SK-N-SH treated with all-trans-retinoic acid at 6 μM for 48 hours (cell line): ENCODE measurements around the gene COX17.

Experiments
- ATAC-seq: fragments of 200-7000 bp; cut with Tn5 transposase; 3 replicates; pipeline ENCODE4 v1.9.1; 2020; ENCODE audit warnings: mild to moderate bottlenecking, moderate library complexity
- ARNTL ChIP-seq: fragments of 450-650 bp; formaldehyde crosslinking; IDR thresholded peaks from 2 replicates; pipeline ENCODE4 v1.5.0; 2020; ENCODE audit warnings: low read depth, mild to moderate bottlenecking, moderate library complexity, borderline replicate concordance
- BACH2 ChIP-seq: fragments of 250-450 bp; sonication (Bioruptor Pico); IDR thresholded peaks from 2 replicates; pipeline ENCODE4 v1.9.0; 2021; ENCODE audit warnings: mild to moderate bottlenecking, borderline replicate concordance
- CSDC2 ChIP-seq: fragments of 250-450 bp; sonication (Bioruptor Pico); IDR thresholded peaks from 2 replicates; pipeline ENCODE4 v1.5.0; 2020; ENCODE audit warnings: mild to moderate bottlenecking, moderate library complexity
- CSRNP3 ChIP-seq: fragments of 250-450 bp; sonication (Bioruptor Pico); IDR thresholded peaks from 2 replicates; pipeline ENCODE4 v1.5.1; 2021; ENCODE audit warnings: mild to moderate bottlenecking, moderate library complexity
- ESRRG ChIP-seq: fragments of 250-450 bp; sonication (Bioruptor Pico); IDR thresholded peaks from 2 replicates; pipeline ENCODE4 v1.6.1; 2021; ENCODE audit warnings: mild to moderate bottlenecking
- GLIS3 ChIP-seq: fragments of 250-450 bp; sonication (Bioruptor Pico); IDR thresholded peaks from 2 replicates; pipeline ENCODE4 v1.5.0; 2020; ENCODE audit warnings: mild to moderate bottlenecking, moderate library complexity
- ISL1 ChIP-seq: fragments of 250-450 bp; sonication (Bioruptor Pico); IDR thresholded peaks from 2 replicates; pipeline ENCODE4 v2.1.2; 2022; ENCODE audit warnings: mild to moderate bottlenecking, moderate library complexity
- OSR1 ChIP-seq: fragments of 250-450 bp; sonication (Bioruptor Pico); IDR thresholded peaks from 2 replicates; pipeline ENCODE4 v1.8.0; 2022; ENCODE audit warnings: moderate library complexity, mild to moderate bottlenecking, inconsistent platforms
- PPARA ChIP-seq: fragments of 250-450 bp; sonication (Bioruptor Pico); IDR thresholded peaks from 2 replicates; pipeline ENCODE4 v1.5.0; 2020; ENCODE audit warnings: mild to moderate bottlenecking, borderline replicate concordance
- RARB ChIP-seq: fragments of 250-450 bp; sonication (Bioruptor Pico); IDR thresholded peaks from 2 replicates; pipeline ENCODE4 v1.8.0; 2021; ENCODE audit warnings: mild to moderate bottlenecking, moderate library complexity
- SNAI2 ChIP-seq: fragments of 250-450 bp; sonication (Bioruptor Pico); IDR thresholded peaks from 2 replicates; pipeline ENCODE4 v1.5.0; 2020; ENCODE audit warnings: mild to moderate bottlenecking, moderate library complexity
- TCF4 ChIP-seq: fragments of 250-450 bp; sonication (Bioruptor Pico); IDR thresholded peaks from 2 replicates; pipeline ENCODE4 v1.8.0; 2021; ENCODE audit warnings: mild to moderate bottlenecking, moderate library complexity, borderline replicate concordance
- TOX ChIP-seq: fragments of 250-450 bp; sonication (Bioruptor Pico); IDR thresholded peaks from 2 replicates; pipeline ENCODE4 v1.8.0; 2021; ENCODE audit warnings: mild to moderate bottlenecking, moderate library complexity, borderline replicate concordance
- TSHZ2 ChIP-seq: fragments of 250-450 bp; sonication (Bioruptor Pico); IDR thresholded peaks from 2 replicates; pipeline ENCODE4 v1.5.0; 2020; ENCODE audit warnings: mild to moderate bottlenecking, moderate library complexity
- ZFP30 ChIP-seq: fragments of 450-650 bp; formaldehyde crosslinking; IDR thresholded peaks from 2 replicates; pipeline ENCODE4 v1.5.0; 2022; ENCODE audit warnings: mild to moderate bottlenecking, moderate library complexity
- ZNF565 ChIP-seq: fragments of 450-650 bp; formaldehyde crosslinking; conservative IDR thresholded peaks from 2 replicates; pipeline ENCODE4 v1.5.0; 2020; ENCODE audit warnings: low read depth, mild to moderate bottlenecking, moderate library complexity
- ZNF70 ChIP-seq: fragments of 450-650 bp; formaldehyde crosslinking; IDR thresholded peaks from 2 replicates; pipeline ENCODE4 v1.5.0; 2020; ENCODE audit warnings: mild to moderate bottlenecking, moderate library complexity
- ZNF8 ChIP-seq: fragments of 450-650 bp; formaldehyde crosslinking; IDR thresholded peaks from 2 replicates; pipeline ENCODE4 v1.5.0; 2020; ENCODE audit warnings: mild to moderate bottlenecking, moderate library complexity
- TF ChIP-seq, protein P1 (sequence below): fragments of 250-450 bp; sonication (Bioruptor Pico); IDR thresholded peaks from 2 replicates; pipeline ENCODE4 v1.8.0; 2021; ENCODE audit warnings: low read depth, mild to moderate bottlenecking, moderate library complexity, borderline replicate concordance
- TF ChIP-seq, protein P2 (sequence below): fragments of 250-450 bp; sonication (Bioruptor Pico); IDR thresholded peaks from 2 replicates; pipeline ENCODE4 v1.5.1; 2020; ENCODE audit warnings: low read depth, mild to moderate bottlenecking, moderate library complexity

The COX17 gene

DNA sequence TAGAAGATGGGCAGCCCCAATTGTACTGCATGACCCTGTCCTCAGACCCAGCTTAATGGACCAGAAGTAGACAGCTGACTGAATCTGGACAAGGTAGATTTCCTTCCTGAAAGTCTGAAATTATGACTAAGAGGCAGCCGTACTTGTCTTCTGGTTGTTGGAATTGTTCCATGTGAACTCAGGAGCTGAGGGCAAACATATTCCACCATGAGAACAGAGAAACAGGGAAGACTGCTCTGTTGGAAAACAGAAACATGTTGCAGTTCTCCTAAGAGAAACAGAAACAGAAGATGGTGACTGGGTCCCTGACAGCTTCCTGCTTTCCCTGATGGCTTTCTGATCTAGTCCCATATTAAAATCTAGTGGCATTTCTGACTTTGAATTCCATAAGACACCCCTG is 41.0 kb downstream of the COX17 start (continued):
- TF ChIP-seq CSRNP3 (CRISPR knock-in tag) (no peak), ZNF8 (CRISPR knock-in tag) (no peak)

DNA sequence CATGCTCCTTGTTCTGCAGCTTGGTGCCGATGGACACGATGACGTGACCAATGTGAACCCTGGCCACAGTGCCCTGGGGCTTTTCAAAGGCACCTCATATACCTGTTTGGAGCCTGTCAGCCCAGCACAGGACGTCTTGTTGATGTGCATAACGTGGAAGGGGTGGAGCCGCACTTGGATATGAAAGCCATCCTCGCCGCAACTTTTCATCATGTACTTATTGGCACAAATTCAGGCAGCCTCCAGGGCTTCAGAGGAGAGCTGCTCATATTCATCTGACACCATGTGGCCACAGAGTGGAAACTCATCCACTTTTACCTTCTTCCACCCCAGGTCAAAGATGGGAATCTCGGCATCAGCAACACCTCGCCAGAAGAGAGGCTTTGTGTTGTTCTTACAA is 41.5 kb downstream of the COX17 start:
- TF ChIP-seq ZFP30 (no peak), BACH2 (CRISPR knock-in tag) (no peak), TOX (CRISPR knock-in tag) (no peak), TSHZ2 (CRISPR knock-in tag) (no peak), ZNF70 (no peak), PPARA (CRISPR knock-in tag) (no peak), ESRRG (CRISPR knock-in tag) (no peak), TCF4 (CRISPR knock-in tag) (no peak), ARNTL (no peak), CSRNP3 (CRISPR knock-in tag) (no peak), GLIS3 (CRISPR knock-in tag) (no peak), ZNF8 (CRISPR knock-in tag) (no peak), OSR1 (no peak), RARB (CRISPR knock-in tag) (no peak)
- TF ChIP-seq, protein P1, sequence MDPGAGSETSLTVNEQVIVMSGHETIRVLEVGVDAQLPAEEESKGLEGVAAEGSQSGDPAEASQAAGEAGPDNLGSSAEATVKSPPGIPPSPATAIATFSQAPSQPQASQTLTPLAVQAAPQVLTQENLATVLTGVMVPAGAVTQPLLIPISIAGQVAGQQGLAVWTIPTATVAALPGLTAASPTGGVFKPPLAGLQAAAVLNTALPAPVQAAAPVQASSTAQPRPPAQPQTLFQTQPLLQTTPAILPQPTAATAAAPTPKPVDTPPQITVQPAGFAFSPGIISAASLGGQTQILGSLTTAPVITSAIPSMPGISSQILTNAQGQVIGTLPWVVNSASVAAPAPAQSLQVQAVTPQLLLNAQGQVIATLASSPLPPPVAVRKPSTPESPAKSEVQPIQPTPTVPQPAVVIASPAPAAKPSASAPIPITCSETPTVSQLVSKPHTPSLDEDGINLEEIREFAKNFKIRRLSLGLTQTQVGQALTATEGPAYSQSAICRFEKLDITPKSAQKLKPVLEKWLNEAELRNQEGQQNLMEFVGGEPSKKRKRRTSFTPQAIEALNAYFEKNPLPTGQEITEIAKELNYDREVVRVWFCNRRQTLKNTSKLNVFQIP (CRISPR knock-in tag), result no peak

GRCh38 chr3:119632829-119633228 is 44.4 kb downstream of the COX17 start:
- ATAC-seq, result no peak
- TF ChIP-seq, protein P1 (CRISPR knock-in tag), result no peak
- TF ChIP-seq OSR1 (no peak), TCF4 (CRISPR knock-in tag) (no peak), ZNF8 (CRISPR knock-in tag) (no peak), TSHZ2 (CRISPR knock-in tag) (no peak), PPARA (CRISPR knock-in tag) (no peak), CSRNP3 (CRISPR knock-in tag) (no peak), SNAI2 (no peak), ZNF70 (no peak), TOX (CRISPR knock-in tag) (no peak), ARNTL (no peak), RARB (CRISPR knock-in tag) (no peak), ZNF565 (no peak), ZFP30 (no peak), ISL1 (no peak), CSDC2 (CRISPR knock-in tag) (no peak)
- TF ChIP-seq, protein P2, sequence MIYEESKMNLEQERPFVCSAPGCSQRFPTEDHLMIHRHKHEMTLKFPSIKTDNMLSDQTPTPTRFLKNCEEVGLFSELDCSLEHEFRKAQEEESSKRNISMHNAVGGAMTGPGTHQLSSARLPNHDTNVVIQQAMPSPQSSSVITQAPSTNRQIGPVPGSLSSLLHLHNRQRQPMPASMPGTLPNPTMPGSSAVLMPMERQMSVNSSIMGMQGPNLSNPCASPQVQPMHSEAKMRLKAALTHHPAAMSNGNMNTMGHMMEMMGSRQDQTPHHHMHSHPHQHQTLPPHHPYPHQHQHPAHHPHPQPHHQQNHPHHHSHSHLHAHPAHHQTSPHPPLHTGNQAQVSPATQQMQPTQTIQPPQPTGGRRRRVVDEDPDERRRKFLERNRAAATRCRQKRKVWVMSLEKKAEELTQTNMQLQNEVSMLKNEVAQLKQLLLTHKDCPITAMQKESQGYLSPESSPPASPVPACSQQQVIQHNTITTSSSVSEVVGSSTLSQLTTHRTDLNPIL (CRISPR knock-in tag), result no peak

More for the DNA sequence above, 41.5 kb downstream of the COX17 start:
- no peak for ATAC-seq
